GM21717 (cell line): ENCODE data around the gene ACTL10.
"Not testable (repeated sequence)": the region's sequence is repeated elsewhere in the genome, so short reads cannot be mapped to it uniquely, and the experiment has no call there.

Source experiments
- ATAC-seq: cut with Tn5 transposase; IDR thresholded peaks from one replicate; pipeline ENCODE4 v1.9.1; 2021; ENCODE audit warnings: mild to moderate bottlenecking, moderate library complexity; ENCODE audit not compliant: unreplicated experiment

ACTL10 gene

GRCh38 chr20:33693741-33694638 lies 27.2 kb downstream of the ACTL10 start:
- ATAC-seq: no peak

GRCh38 chr20:33694639-33695012 lies 27.9 kb downstream of the ACTL10 start:
- ATAC-seq: no peak

DNA sequence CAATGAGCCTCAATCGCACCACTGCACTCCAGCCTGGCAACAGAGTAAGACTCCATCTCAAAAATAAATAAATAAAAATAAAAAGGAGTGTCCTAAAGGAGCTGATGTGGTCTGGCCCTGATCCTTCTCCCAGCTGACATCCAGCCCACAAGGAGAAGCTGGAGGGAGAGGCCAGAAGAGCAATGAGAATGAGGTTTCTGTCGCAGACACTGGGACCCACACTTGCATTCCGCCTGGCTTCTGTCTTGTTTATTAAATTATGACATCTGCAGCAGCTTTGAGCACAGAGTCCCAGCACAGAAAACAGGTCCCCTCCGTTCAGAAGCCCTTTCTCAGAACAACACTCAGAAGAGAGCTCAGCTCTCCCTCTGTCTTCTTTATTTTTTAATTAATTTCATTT lies 29.7 kb downstream of the ACTL10 start:
- ATAC-seq: no peak

DNA sequence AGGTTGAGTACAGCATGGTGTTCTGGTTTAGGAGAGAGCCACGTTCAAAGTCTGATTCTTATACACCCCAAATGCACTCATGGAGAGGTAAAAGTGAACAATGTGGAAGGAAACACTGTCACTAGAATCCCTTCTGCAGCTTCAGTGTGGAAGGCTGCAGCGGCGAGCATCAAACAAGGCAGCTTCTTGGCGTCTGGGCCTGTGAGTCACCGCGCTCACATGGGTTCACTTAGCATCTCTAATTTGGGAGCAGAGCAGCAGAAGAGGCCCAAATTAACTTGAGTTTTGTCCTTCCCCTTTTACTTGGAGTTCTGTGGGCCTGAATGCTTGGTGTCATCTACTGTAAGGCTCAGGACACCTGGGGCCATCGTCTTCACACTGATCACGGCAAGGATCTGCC lies 30.4 kb downstream of the ACTL10 start:
- no peak for ATAC-seq

- not testable (repeated sequence) for ATAC-seq
Measured at GRCh38 chr20:33698966-33699365, 32.2 kb downstream of the ACTL10 start.

GRCh38 chr20:33700696-33701441 lies 34.1 kb downstream of the ACTL10 start:
- not testable (repeated sequence) for ATAC-seq

GRCh38 chr20:33701629-33702450 lies 35.1 kb downstream of the ACTL10 start:
- ATAC-seq: no peak

DNA sequence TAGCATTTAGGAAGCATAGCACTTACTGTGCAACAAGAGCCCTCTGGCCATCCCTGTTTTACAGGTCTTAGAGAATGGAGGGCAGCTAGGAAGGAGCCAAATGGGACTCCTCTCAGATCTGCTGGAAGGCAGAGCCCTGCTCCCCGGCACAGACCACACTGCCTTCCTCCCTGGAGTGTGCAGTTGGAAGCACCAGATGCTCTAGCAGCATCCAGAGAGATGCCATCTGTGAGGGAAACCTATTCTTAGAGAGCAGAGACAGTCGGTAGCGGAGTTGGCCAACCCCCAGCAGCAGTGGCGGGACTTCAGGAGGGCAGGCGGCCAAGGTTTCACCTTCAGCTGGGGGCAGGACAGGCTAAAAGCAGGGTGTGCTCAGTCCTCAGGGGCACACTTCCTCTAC lies 36.1 kb downstream of the ACTL10 start:
- ATAC-seq: no peak

GRCh38 chr20:33703498-33704137 lies 36.9 kb downstream of the ACTL10 start:
- no peak for ATAC-seq

- no peak for ATAC-seq
Measured at GRCh38 chr20:33704197-33704924, 37.6 kb downstream of the ACTL10 start.

GRCh38 chr20:33707668-33708067 lies 40.9 kb downstream of the ACTL10 start:
- ATAC-seq: no peak

DNA sequence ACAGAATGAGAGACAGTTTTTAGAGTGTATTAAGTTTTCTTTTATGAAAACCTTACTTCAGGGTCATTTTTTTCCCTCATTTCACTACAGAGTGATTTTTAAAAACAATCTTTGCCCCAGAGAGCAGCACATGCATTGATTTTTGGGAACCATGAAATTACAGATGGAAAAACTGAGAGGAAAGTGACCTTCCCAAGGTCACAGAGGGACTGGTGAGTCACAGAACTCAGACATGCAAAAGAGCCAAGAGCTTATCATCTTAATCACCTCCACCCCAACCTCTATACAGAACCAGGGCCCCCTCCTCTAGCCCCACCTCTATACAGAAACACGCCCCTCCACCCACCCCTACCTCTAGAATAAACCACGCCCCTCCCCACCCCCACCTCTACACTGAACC lies 42.7 kb downstream of the ACTL10 start:
- no peak for ATAC-seq

GRCh38 chr20:33709905-33710541 lies 43.3 kb downstream of the ACTL10 start:
- ATAC-seq: no peak

GRCh38 chr20:33710681-33711445 lies 44.1 kb downstream of the ACTL10 start:
- no peak for ATAC-seq

- no peak for ATAC-seq
Measured at GRCh38 chr20:33711446-33711738, 44.6 kb downstream of the ACTL10 start.

DNA sequence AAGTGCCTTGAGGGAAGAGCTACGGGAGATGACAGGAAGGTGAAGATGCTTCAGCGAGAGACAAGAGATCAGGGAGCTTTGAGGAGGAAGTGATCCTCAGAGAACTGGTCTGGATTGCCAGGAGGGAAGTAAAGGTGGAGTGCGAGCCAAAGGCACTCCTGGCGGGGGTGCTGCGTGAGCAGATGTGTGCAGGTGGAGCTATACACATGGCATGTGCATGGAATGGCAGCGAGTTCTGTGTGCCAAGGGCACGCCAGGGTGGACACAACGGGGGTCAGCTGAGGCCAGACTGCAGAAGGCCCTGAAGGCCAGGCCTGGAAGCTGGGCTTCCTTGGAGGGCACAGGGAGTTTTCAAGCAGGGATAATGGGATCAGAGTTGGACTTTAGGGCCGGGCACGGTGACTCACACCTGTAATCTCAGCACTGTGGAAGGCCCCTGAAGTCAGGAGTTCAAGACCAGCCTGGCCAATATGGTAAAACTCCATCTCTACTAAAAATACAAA lies 47.2 kb downstream of the ACTL10 start:
- ATAC-seq: no peak

DNA sequence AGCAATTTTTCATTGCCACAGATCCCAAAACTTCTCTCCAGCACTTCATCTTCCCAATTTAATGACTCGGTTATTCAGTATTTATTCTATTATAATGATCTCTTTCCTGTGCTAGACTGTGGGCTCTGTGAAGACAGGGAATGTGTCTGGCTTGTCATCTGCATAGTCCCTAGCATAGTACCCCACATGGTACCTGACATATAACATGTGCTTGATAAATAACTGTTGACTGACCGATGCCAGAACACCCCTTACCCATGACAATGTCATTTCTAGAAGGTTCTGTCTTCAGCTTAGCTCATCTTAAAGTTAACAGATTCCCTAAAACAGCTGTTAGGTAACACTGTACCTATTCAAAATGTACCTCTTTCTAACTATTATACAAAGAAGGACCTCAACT lies 49.8 kb downstream of the ACTL10 start:
- ATAC-seq: no peak
